GDM1 (cell line): ENCODE measurements around the gene CUBN.

Experiments
- DNase-seq: peaks from one replicate; lab custom pipeline; 2025; lab: John Stamatoyannopoulos, UW

Gene CUBN

DNA sequence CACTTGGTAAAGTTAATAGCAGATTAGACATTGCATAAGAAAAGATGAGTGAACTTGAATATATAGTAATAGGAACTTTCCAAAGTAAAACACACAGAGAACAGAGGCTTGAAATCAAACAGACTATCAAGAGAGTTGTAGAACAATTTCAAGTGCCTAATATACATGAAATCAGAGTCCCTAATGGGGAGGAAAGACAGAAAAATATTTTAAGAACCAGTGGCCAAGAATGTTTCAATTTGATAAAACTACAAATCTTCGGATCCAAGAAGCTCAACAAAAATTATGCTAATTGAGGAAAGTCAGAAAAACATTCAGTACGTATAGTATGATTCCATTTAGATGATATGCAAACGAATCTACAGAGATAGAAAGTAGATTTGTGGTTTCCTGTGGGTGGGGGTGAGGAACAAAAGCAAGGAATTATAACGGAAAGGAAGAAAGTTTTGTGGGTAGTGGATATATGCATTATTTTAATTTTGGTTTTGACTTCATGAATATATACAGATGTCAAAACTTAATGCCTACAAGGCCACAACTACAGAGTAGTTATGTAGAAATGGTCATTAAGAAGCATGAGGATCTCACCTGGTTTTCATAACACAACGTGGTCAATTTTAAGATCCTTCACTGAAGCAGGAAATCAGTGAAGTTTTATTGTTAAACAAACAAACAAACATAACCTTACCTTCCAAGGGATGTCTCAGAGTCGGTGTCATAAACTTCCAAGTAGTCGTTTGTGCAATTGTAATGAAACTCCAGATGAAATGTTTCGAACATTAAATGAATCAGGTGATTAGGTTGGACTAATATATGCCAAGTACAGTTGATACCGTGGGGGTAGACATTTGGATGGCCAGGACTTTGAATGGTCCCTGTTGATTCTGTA is 62.0 kb downstream of the CUBN start:
- no peak for DNase-seq

DNA sequence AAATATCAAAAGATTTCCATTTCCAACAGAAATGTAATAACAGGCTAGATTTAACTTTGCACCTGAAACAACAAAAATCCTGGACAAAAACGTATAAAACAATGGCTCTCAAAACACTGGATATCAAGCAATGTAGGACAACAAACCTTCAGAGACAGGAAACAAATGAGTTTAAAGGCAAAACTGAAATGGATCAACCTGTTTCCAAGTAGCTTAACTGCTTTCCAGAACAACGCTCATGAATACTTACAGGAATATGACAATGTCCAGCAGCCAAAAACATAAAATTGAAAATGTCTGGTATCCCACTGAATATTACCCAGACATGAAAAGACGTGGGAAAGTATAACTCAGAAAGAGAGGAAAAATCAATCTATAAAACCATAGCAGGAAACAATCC is 62.8 kb downstream of the CUBN start:
- DNase-seq, result no peak

DNA sequence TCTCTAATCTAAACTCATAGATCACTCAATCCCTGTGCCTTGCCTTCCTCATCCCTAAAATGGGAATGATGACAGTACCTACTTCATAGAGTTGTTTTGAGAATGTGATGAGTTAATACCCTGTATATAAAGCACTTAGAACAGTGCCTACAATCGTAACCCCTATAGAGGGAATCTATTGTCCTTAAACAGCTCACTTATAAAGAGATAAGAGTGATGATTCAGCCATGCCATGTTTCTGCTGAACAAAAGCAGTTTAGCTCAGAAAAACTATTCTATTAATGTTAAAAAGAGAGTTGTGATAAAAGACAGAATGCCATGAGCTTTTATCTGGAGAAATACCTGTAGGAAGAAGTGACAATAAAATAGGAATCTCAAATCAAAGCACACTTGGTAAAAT is 63.6 kb downstream of the CUBN start:
- no peak for DNase-seq

DNA sequence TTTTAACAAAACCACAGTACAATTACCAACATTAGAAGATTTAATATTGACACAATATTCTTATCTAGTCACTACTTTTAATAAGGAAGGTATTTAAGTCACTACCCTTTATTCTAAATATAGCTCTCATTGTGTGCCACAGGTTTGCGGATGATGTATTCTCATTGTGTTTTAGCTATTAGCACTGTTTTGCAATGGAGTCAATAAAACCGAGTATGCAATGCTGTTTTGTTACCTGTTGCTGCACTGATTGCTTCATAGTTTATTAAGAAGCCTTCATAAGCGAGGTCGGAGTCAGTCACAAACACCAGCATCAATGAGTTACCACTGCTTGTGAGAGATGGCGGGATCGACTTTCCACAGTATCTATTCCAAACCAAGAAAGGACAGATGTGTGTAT is 64.3 kb downstream of the CUBN start:
- DNase-seq, result no peak

DNA sequence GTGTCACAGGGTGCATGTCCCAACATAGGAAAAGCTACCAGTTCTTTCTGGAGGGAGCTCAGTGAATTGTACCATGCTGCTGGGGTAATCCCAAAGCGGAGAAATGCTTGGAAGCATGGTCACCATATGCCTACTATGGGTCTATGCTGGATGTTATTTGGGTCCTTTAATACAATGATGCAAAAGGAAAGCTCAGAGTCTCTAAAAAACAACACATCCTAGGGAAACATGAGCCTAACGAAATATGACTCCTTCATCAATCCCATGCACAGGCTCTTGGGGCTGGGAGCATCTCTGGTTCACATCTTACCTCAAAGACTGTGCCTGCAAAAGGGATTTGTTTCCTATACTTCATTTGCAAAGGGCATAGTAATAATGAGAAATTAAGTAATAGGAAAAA is 65.2 kb downstream of the CUBN start:
- DNase-seq, result no peak

DNA sequence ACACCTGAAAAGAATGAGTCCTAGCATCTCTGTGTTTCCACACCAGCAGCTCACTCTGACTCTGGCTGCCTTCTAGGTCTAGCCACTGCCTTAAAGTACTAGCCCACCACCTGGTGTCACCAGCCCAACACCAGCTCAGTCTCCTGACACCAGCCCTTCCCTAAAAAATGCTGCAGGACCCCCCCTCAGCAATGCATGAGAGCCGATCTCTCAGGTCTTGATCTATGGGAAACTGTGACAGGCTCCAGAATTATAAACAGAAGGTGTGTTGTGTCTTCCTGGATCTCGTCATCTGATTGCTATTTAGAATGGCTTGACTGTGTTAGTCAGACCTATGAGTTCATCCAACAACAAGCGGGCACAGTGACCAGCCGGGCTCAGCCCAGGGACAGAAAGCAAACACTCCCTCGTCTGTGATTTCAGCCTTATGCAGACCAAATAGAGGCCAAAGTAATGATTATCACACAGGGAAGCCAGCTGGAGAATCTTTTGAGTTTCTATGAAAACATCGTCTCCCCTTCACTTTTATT is 66.6 kb downstream of the CUBN start:
- no peak for DNase-seq

DNA sequence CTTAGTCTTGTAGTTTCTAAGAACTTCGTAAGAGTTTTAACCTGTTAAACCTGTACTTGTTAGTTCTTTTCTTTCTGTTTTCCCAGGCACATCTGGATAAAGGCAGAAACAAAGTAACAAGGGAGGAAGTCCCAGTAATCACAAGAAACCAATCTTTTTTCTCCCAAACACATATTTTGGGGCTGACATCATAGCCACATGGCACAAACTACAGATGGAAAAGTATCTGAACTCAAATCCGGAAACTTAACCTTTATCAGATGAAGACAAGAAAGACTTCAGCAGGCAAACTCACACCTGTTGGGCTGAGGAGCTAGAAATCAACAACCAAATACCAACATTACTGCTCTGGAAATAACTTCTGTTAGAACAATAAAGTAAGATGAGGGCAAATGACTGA is 67.1 kb downstream of the CUBN start:
- DNase-seq, result no peak

DNA sequence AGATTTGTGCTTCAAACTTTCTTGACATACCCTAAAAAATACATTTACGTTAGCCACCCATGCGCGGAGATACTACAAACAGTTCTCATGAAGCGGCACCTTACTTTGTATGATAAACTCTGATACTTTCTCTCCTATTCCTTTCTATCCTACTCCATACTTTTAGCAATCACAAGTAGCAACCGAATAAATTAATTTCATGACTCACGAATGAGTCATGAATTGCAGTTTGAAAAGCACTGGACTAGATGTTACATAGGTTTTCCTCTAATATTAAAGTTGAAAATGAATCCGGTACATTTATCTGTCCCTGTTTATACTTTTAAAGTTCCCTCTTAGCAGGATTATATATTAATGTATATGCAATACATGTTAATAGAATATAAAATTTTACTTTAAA is 67.6 kb downstream of the CUBN start:
- no peak for DNase-seq

DNA sequence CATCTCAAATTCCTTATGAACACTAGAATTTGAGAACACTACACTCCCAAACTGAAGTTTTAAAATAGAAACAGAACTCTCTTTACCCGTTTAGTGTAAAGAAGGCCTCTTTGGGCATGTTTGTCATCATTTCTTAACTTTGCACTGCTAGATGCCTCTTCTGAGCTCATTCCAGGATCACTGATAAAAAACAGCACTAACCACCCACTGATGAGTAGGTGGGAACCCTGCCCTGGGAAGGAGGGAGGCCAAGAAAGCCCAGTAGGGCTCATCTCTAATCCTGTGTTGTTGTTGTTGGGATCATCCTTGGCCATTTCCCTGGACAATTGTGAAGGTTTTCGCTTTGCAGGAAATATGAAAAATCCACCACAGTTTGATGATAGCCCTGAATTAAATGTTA is 68.2 kb downstream of the CUBN start:
- no peak for DNase-seq

DNA sequence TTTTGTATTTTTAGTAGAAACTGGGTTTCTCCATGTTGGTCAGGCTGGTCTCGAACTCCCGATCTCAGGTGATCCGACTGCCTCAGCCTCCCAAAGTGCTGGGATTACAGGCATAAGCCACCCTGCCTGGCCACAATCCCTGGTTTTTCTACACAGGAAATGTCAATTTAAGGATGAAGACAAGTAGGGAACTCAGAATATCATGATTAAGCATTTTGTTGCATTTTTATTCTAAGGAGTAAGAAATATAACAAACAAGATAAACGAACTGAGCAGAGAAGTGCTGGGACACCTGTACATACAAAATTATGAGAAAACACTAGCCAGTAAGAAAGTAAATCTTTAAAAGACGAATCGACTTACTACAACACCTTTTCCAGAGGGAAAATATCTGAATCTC is 69.3 kb downstream of the CUBN start:
- DNase-seq, result no peak

DNA sequence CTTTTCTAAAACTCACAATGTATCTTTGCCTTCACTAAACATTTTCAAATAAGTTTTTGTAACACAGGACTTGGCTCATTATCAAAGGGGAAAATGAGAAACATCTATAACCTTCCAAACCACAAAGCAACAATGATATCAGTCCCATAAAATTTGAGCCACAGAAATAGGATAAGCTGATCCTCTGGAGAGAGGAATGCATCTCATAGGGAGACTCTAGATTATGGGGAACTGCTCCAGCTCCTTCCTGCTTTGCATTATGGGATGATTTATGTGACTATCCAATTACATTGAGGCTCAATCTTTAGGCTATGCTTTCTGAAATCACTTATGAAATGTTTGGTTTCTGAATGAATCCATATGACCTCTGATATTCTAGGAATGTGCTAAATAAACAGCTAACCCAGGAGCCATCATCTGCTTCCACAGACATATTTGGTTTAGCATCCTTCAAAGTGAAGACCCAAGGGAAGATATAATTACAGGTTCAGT is 70.4 kb downstream of the CUBN start:
- DNase-seq, result no peak

DNA sequence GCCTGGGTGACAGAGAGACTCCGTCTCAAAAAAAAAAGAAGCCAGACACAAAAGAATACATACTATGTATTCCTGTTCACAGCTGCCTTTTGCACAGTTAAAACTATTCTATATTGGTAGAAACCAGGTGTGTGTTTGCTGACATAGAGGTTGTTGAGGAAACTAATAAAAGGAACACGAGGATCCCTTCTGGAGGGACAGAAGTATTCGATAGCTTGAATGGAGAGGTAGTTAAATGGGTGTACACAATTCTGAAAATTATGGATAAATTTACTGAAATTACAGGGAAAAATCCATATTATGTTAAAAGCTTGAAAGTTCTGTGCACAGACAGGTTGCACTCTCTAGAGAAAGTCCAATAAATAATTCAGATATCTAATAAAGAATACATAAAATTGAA is 71.5 kb downstream of the CUBN start:
- no peak for DNase-seq

DNA sequence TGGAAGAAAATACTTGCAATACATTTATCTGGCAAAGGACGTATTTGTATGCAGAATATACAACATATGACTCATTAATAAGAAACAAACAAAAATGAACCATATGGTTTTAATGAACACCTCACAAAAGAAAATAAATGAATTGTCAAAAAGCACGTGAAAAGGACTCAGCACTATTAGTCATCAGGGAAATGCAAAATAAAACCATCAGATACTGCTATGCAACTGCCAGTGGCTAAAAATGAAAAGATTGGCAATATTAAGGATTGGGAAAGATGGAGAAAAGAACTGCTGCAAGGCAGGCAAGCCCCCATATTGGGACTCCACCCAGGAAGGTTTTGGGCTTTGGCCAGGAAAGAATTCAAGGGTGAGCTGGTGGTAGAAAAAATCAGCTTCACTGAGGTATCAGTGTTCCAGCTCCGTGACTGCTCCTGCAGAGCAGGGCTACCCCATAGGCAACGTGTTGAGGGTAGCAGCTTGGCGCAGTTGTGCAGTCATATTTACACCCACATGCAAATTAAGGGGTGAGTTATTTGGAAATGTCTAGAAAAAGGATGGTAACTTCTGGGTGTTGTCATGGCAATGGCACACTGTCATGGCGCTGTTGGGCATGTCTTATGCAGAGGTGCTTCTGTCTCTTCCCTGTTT is 72.7 kb downstream of the CUBN start:
- no peak for DNase-seq

DNA sequence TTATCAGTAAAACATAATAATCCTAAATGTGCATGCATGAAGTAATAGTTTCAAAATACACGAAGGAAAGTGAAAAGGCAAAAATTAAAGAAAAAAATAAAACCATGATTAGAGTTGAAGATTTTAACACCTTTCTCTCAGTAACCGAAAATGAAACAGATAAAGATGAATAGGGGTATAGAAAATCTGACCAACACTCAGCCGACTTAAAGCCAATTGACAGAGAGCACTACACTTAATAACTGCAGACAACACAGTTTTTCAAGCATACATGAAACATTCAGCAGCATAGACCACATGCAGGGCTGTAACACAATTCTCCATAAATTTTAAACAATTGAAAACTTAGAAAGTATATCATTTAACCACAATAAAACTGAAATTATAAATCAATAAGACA is 76.1 kb downstream of the CUBN start:
- DNase-seq, result no peak

DNA sequence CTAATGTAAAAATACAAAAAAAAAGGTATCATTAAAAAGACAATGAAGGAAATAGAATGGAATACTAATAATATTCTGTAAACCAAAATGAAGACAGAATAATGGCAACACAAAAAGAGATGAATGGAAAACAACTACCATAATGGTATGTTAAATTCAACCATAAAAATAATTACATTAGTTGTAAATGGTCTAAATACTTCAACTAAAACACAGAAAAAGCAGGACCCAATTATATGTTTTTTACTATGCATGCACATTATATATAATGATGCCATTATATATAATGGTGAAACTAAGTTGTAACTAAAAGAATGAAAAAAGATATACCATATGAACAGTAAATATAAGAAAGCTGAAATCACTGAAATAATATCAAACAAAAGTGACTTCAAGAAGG is 76.5 kb downstream of the CUBN start:
- no peak for DNase-seq

DNA sequence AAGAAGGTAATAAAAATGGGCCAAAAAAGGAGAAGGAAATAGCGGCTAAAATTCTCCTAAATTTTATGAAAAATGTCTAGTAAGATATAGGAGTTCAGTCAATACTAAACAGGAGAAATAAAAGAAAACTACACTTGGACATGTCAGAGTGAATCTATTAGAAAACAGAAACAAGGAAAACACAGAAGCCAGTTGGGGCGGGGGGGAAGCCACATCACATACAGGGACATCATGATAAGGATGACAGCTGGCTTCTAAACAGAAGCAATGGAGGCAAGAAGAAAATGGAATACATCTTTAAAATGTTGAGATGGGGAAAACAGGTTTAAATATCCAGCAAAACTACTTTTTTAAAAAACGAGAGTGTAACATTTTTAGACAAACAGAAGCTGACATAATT is 77.8 kb downstream of the CUBN start:
- DNase-seq, result no peak

DNA sequence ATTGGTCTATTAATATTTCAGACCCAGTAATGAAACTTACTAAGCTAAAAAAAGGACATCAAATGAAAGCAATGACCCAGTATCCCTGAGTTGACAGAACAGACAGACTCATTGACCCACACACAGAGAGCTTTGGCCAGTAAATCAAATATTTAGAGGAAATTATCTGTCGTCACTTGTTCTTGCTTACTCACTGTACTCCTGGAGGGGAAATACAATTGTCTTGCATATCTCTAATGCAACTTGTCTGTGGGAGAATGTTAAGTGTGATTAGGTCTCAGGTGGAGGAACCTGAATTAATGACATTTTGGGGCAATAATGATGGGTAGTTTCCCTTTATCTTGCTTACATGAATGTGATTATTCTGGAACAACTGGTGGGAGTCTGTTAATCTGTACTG is 80.4 kb downstream of the CUBN start:
- no peak for DNase-seq

DNA sequence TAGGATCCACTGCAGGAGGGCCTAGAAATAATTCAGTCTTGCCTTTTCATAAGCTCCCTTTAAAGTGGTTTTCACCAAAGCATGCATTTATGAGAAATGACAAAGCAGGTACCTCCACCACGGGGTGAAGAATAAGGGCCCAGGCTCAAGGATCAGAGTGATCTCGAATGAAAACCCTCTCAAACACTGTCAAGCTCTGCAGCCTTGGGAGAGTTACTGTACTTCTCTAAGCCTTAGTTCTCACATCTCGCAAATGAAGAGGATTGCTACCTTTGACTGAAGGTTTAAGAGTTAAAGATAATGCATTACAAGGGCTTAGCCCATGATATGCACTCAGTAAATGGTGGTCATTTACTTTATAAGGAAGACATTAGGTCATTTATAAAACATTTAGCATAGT is 81.7 kb downstream of the CUBN start:
- DNase-seq, result no peak

DNA sequence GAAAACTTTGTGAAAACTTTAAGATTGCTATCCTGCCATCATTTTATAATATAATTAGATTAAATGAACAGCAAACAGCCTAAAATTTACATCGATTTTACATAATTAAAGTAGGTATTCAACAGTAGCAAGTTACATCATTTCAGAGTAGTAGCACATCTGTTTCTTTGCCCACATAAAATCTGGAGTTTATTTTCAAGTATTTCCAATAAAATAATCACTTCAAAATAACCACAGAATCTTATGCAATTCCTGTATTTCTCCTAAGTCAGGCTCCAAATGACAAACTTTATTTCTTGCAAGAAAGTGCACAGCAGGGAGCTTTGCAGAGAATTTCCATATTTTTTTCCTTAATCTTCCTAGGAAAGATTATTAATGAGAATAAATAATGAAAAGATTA is 82.6 kb downstream of the CUBN start:
- no peak for DNase-seq

DNA sequence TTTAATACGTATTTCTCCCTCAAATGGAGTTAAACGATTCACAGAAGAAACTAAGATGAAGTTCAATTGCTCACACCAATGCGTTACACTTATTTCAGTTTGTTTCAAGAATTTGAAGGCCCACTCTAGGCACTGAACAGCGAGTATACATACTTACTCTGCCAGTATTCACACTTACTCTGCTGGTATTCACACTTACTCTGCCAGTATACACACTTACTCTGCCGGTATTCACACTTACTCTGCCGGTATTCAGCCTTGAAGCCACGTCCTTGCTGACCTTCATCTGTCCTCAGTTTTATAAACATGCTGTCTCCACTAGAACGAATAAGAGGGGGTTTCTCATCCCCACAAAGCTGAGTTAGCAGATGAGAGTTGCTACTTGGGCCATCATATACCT is 86.0 kb downstream of the CUBN start:
- no peak for DNase-seq

DNA sequence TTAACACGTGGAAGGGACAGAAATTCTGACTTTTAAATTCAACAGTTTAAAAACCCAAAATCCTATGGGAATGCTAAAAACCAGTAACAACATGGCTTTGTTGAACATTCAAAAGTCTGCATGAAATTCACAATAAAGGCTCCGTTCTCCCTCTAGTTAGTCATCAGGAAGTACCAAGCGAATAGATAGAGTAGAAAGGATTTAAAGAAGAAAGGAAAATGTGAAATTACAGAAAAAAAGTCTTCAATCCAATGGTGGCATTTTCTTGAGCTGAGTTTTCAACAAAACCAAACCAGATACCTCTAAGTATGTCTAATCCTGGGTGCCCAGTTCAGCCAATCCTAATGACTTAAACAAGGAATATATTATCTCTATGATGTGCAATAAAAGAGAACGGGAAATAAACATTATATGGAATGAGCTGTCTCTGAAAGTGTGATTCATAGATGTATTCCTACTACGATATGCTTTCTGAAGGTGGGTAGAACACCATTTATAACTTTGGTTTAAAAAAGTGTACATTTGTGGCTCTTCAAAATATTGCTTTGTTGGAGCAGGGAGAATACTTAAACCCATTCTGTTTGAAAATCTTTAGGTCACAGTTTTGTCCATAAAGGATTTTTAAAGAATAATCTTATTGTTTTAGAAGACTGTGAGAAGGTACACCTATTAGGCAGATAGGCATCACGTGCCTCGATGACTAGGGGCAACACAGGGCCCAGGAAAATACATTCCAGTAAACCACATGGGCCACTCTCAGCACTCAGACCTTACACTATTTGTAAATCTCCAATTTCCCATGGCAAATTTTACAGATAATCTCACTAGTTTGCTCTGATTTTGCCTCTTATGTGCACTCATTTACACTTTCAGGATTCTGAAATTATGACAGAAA is 87.7 kb downstream of the CUBN start:
- no peak for DNase-seq

DNA sequence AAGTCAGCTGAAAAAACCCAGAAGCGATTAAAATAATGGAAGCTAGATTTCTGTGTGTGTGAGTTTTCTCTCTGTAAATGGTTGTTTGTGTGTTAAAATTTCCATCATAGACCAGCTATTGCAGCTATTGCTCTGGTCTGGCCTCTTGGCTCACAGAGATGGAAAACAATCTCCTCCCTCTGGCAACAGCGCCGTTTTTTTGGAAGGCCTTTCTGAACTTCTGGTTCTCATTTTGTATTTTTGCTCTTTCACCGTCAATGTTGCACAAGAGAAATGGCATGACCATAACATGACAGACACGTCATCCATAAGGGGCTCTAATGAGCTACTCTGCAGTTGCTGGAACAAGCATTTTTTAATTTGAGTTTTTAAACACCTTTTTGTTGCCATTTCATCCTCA is 91.0 kb downstream of the CUBN start:
- no peak for DNase-seq
